Measurements from ENCODE around the gene HOXB9. TPM values are rescaled to one million over a fixed set of nuclear protein-coding genes. Genes with fewer than 3 reads are reported as not detected.

HOXB9 gene
- total RNA-seq, 2 experiments from 2014 or later = not detected

DNA sequence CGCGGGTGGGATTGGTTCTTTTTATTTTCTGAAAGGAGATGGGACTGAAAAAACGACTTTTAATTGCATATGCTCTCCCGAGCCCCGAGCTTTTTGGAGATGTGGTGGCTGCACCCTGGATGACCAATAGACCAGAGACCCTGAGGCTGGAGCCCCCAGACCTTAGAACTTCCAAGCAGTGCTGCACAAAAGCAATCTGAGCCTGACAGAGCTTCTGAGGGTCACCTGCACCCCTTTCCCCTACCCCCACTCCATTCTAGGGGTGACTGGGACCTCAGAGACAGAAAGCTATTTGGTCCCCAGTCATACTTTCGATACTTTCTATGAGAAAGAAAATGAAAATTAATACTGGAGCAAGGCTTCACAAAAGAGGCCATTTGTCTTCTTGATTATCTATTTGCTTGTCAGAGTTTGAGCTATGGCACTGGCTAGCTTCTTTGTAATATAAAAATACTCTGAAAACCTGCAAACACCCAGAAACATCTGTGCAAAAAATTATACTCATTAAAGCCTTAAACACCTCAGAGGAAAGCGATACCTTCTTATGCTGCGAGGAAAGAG, 51.6 kb downstream of the HOXB9 start:
- Histone ChIP-seq H2AFZ (ENCODE audit: low read length) (no peak overlapping the region), H3K9me3 (ENCODE audit: low read length) (no peaks in the 10 kb centered on the region), H3K9me2 (ENCODE audit: insufficient read depth, low read length) (no peaks in the 10 kb centered on the region), H3K4me2 (ENCODE audit: low read length) (no peak overlapping the region), H3K4me3 (ENCODE audit: low read depth, low read length, poor library complexity, severe bottlenecking) (no peak overlapping the region), H3K79me2 (ENCODE audit: insufficient read depth, low read depth, low read length) (peaks cover 6% of the 10 kb centered on the region; the same call in 1 of the 2 replicates), H3K27ac (ENCODE audit: low read depth, low read length, poor library complexity, severe bottlenecking) (no peak overlapping the region), H3K4me1 (ENCODE audit: insufficient read depth, low read length, poor library complexity, severe bottlenecking) (peaks cover 19% of the 10 kb centered on the region), H4K20me1 (ENCODE audit: insufficient read depth, low read length) (no peaks in the 10 kb centered on the region), H3K36me3 (ENCODE audit: insufficient read depth, low read length) (peaks cover 5% of the 10 kb centered on the region; the same call in 1 of the 2 replicates)
- no TSS peak for BruUV-seq (replicated peaks)
- no peak for DNase-seq (ENCODE audit: low spot score)
- intact Hi-C loops (cut with micrococcal nuclease; ENCODE audit: unreplicated experiment) = no loop called here
- ChIA-PET POLR2A (interaction anchor here (0.6 kb wide), 1 partner anchor 92 kb away, joined by 3 read pairs; no protein-coding TSS in a partner anchor), CTCF (ENCODE audit: unreplicated experiment) (no interaction called here)
- TF ChIP-seq, protein P1, sequence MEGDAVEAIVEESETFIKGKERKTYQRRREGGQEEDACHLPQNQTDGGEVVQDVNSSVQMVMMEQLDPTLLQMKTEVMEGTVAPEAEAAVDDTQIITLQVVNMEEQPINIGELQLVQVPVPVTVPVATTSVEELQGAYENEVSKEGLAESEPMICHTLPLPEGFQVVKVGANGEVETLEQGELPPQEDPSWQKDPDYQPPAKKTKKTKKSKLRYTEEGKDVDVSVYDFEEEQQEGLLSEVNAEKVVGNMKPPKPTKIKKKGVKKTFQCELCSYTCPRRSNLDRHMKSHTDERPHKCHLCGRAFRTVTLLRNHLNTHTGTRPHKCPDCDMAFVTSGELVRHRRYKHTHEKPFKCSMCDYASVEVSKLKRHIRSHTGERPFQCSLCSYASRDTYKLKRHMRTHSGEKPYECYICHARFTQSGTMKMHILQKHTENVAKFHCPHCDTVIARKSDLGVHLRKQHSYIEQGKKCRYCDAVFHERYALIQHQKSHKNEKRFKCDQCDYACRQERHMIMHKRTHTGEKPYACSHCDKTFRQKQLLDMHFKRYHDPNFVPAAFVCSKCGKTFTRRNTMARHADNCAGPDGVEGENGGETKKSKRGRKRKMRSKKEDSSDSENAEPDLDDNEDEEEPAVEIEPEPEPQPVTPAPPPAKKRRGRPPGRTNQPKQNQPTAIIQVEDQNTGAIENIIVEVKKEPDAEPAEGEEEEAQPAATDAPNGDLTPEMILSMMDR (conservative IDR thresholded peaks at IDR 0.05; ENCODE audit: low read length) = no peak

- no peaks in the 10 kb centered on the region for H3K9me3 ChIP-seq (ENCODE audit: low read length)
- no peaks in the 10 kb centered on the region for H4K20me1 ChIP-seq (ENCODE audit: insufficient read depth, low read length)
- no peak for TF ChIP-seq EZH2phosphoT487 (IDR thresholded peaks at IDR 0.05; ENCODE audit: borderline replicate concordance, low read depth, low read length)
- TF ChIP-seq, protein P1 (conservative IDR thresholded peaks at IDR 0.05; ENCODE audit: low read length) = no peak
- H3K36me3 ChIP-seq (ENCODE audit: insufficient read depth, low read length) = peaks cover 5% of the 10 kb centered on the region; the same call in 1 of the 2 replicates
- no peak overlapping the region for H3K27ac ChIP-seq (ENCODE audit: low read depth, low read length, poor library complexity, severe bottlenecking)
- ChIA-PET CTCF (ENCODE audit: unreplicated experiment) (no interaction called here), POLR2A (no interaction called here)
- no peak for DNase-seq (ENCODE audit: low spot score)
- no peak overlapping the region for H3K4me3 ChIP-seq (ENCODE audit: low read depth, low read length, poor library complexity, severe bottlenecking)
- no peak overlapping the region for H2AFZ ChIP-seq (ENCODE audit: low read length)
- intact Hi-C loops (cut with micrococcal nuclease; ENCODE audit: unreplicated experiment) = no loop called here
- H3K9me2 ChIP-seq (ENCODE audit: insufficient read depth, low read length) = no peaks in the 10 kb centered on the region
- H3K4me1 ChIP-seq (ENCODE audit: insufficient read depth, low read length, poor library complexity, severe bottlenecking) = peaks cover 7% of the 10 kb centered on the region
- no peak overlapping the region for H3K4me2 ChIP-seq (ENCODE audit: low read length)
- no TSS peak for BruUV-seq (replicated peaks)
- peaks cover under 1% of the 10 kb centered on the region; the same call in 1 of the 2 replicates for H3K79me2 ChIP-seq (ENCODE audit: insufficient read depth, low read depth, low read length)
Observed at GRCh38 chr17:48571826-48572417, 54.2 kb downstream of the HOXB9 start.

Small RNAs within 50 kb of the gene (microRNA-seq; reads per million reads assigned to microRNA genes)
- not detected for gene MIR196A1 (ENCODE audit: borderline replicate concordance)

Small RNAs within 50 kb of the gene (small RNA-seq; reads per million reads assigned to genes)
- not detected for gene MIR196A1

Other genes with a start within 250 kb of the HOXB9 start
- gene SKAP1, start 196.1 kb downstream of the HOXB9 start, total RNA-seq (2014; rRNA removed; shearing (Covaris generic)) = 0.13 TPM in 1 of 2 replicates, not detected in the other
- 0.79 and 1.2 TPM in 2 replicates for gene SKAP1, start 196.1 kb downstream of the HOXB9 start, total RNA-seq (2022)
- gene HOXB1, start 95.3 kb downstream of the HOXB9 start, total RNA-seq (2014; rRNA removed; shearing (Covaris generic)) = not detected in 2 replicates
- gene HOXB1, start 95.3 kb downstream of the HOXB9 start, total RNA-seq (2022) = not detected in 2 replicates
- not detected in 2 replicates for gene HOXB2, start 81.2 kb downstream of the HOXB9 start, total RNA-seq (2014; rRNA removed; shearing (Covaris generic))
- gene HOXB2, start 81.2 kb downstream of the HOXB9 start, total RNA-seq (2022) = not detected in 2 replicates
- 7.2 and 7.4 TPM in 2 replicates for gene HOXB4, start 48.0 kb downstream of the HOXB9 start, total RNA-seq (2014; rRNA removed; shearing (Covaris generic))
- 8.9 and 9.2 TPM in 2 replicates for gene HOXB4, start 48.0 kb downstream of the HOXB9 start, total RNA-seq (2022)
- gene HOXB3, start 36.1 kb downstream of the HOXB9 start, total RNA-seq (2014; rRNA removed; shearing (Covaris generic)) = 7.7 and 14.0 TPM in 2 replicates
- gene HOXB3, start 36.1 kb downstream of the HOXB9 start, total RNA-seq (2022) = 13.0 and 14.6 TPM in 2 replicates
- not detected in 2 replicates for gene HOXB5, start 32.6 kb downstream of the HOXB9 start, total RNA-seq (2014; rRNA removed; shearing (Covaris generic))
- gene HOXB5, start 32.6 kb downstream of the HOXB9 start, total RNA-seq (2022) = not detected in 2 replicates
- 0.41 TPM in 1 of 2 replicates, not detected in the other for gene HOXB6, start 21.4 kb downstream of the HOXB9 start, total RNA-seq (2014; rRNA removed; shearing (Covaris generic))
- gene HOXB6, start 21.4 kb downstream of the HOXB9 start, total RNA-seq (2022) = not detected in 2 replicates
- 6.3 and 9.2 TPM in 2 replicates for gene HOXB7, start 15.3 kb downstream of the HOXB9 start, total RNA-seq (2014; rRNA removed; shearing (Covaris generic))
- 16.3 and 17.0 TPM in 2 replicates for gene HOXB7, start 15.3 kb downstream of the HOXB9 start, total RNA-seq (2022)
- not detected in 2 replicates for gene HOXB8, start 11.1 kb downstream of the HOXB9 start, total RNA-seq (2014; rRNA removed; shearing (Covaris generic))
- gene HOXB8, start 11.1 kb downstream of the HOXB9 start, total RNA-seq (2022) = not detected in 2 replicates
- not detected in 2 replicates for gene PRAC1, start 96.2 kb upstream of the HOXB9 start, total RNA-seq (2014; rRNA removed; shearing (Covaris generic))
- not detected in 2 replicates for gene PRAC1, start 96.2 kb upstream of the HOXB9 start, total RNA-seq (2022)
- not detected in 2 replicates for gene PRAC2, start 96.8 kb upstream of the HOXB9 start, total RNA-seq (2014; rRNA removed; shearing (Covaris generic))
- not detected in 2 replicates for gene PRAC2, start 96.8 kb upstream of the HOXB9 start, total RNA-seq (2022)
- not detected in 2 replicates for gene HOXB13, start 102.4 kb upstream of the HOXB9 start, total RNA-seq (2014; rRNA removed; shearing (Covaris generic))
- not detected in 2 replicates for gene HOXB13, start 102.4 kb upstream of the HOXB9 start, total RNA-seq (2022)
- not detected in 2 replicates for gene TTLL6, start 190.9 kb upstream of the HOXB9 start, total RNA-seq (2014; rRNA removed; shearing (Covaris generic))
- not detected in 2 replicates for gene TTLL6, start 190.9 kb upstream of the HOXB9 start, total RNA-seq (2022)
- 15.3 and 22.7 TPM in 2 replicates for gene CALCOCO2, start 204.7 kb upstream of the HOXB9 start, total RNA-seq (2014; rRNA removed; shearing (Covaris generic))
- 64.5 and 77.9 TPM in 2 replicates for gene CALCOCO2, start 204.7 kb upstream of the HOXB9 start, total RNA-seq (2022)